Effector CD4-positive, alpha-beta T cell (primary cell): ENCODE results near the gene PPIF.

Experiments
- DNase-seq: peaks from one replicate; pipeline ENCODE4 v3.0.0-alpha.2; 2020

The PPIF gene

GRCh38 chr10:79375321-79376077 lies 28.2 kb downstream of the PPIF start:
- DNase-seq: no peak

GRCh38 chr10:79376078-79376628 lies 28.9 kb downstream of the PPIF start:
- no peak for DNase-seq

- no peak for DNase-seq
Measured at GRCh38 chr10:79376751-79377556, 29.7 kb downstream of the PPIF start.

GRCh38 chr10:79377557-79378382 lies 30.5 kb downstream of the PPIF start:
- no peak for DNase-seq

GRCh38 chr10:79378383-79378646 lies 31.0 kb downstream of the PPIF start:
- no peak for DNase-seq

GRCh38 chr10:79378647-79379511 lies 31.6 kb downstream of the PPIF start:
- DNase-seq: no peak

GRCh38 chr10:79379512-79380124 lies 32.3 kb downstream of the PPIF start:
- no peak for DNase-seq

- DNase-seq: no peak
Measured at GRCh38 chr10:79380125-79380945, 33.1 kb downstream of the PPIF start.

- no peak for DNase-seq
Measured at GRCh38 chr10:79380946-79381721, 33.9 kb downstream of the PPIF start.

- DNase-seq: no peak
Measured at GRCh38 chr10:79381804-79382221, 34.5 kb downstream of the PPIF start.

- no peak for DNase-seq
Measured at GRCh38 chr10:79382491-79382941, 35.2 kb downstream of the PPIF start.

GRCh38 chr10:79383974-79384606 lies 36.8 kb downstream of the PPIF start:
- DNase-seq: no peak

GRCh38 chr10:79384773-79385391 lies 37.6 kb downstream of the PPIF start:
- DNase-seq: no peak

- no peak for DNase-seq
Measured at GRCh38 chr10:79385392-79385795, 38.1 kb downstream of the PPIF start.

GRCh38 chr10:79385804-79386531 lies 38.7 kb downstream of the PPIF start:
- DNase-seq: no peak

- no peak for DNase-seq
Measured at GRCh38 chr10:79386637-79387465, 39.6 kb downstream of the PPIF start.

- no peak for DNase-seq
Measured at GRCh38 chr10:79387466-79387973, 40.3 kb downstream of the PPIF start.
